Neural cell (in vitro differentiated cells): ENCODE data around the gene MPHOSPH8. TPM values are rescaled to one million over a fixed set of nuclear protein-coding genes. Genes with fewer than 3 reads are reported as not detected.

Experiments used
- H2AFZ ChIP-seq: fragments of 200-600, 300-800 bp; sonication (generic), shearing (Covaris generic); 2 replicates; pipeline ENCODE4 v1.6.0; 2014; ENCODE audit warnings: low read depth, mild to moderate bottlenecking, antibody characterized with exemption, low read length, moderate library complexity
- H3F3A ChIP-seq: fragments of 200-600 bp; shearing (Covaris generic); 2 replicates; pipeline ENCODE4 v1.6.1; 2016; ENCODE audit warnings: mild to moderate bottlenecking, moderate library complexity, mixed read lengths, antibody characterized with exemption, low read length; ENCODE audit not compliant: insufficient read depth, poor library complexity, severe bottlenecking
- H3K27ac ChIP-seq: fragments of 200-600, 300-800 bp; sonication (generic), shearing (Covaris generic); 2 replicates; pipeline ENCODE4 v1.5.1; 2014; ENCODE audit warnings: mild to moderate bottlenecking, low read length, moderate library complexity
- H3K27me3 ChIP-seq: fragments of 300-800, 200-600 bp; sonication (generic), shearing (Covaris generic); 2 replicates; pipeline ENCODE4 v1.6.0; 2014; ENCODE audit warnings: mild to moderate bottlenecking, low read depth, low read length, moderate library complexity; ENCODE audit not compliant: insufficient read depth
- H3K36me3 ChIP-seq: fragments of 300-800, 200-600 bp; sonication (generic), shearing (Covaris generic); 2 replicates; pipeline ENCODE4 v1.5.1; 2014; ENCODE audit warnings: mild to moderate bottlenecking, antibody characterized with exemption, low read length, moderate library complexity; ENCODE audit not compliant: insufficient read depth
- H3K4me2 ChIP-seq: fragments of 300-800, 200-600 bp; sonication (generic), shearing (Covaris generic); 2 replicates; pipeline ENCODE4 v1.6.0; 2014; ENCODE audit warnings: mild to moderate bottlenecking, low read length
- H3K4me3 ChIP-seq: fragments of 300-800, 200-600 bp; sonication (generic), shearing (Covaris generic); 2 replicates; pipeline ENCODE4 v1.5.1; 2014; ENCODE audit warnings: mild to moderate bottlenecking, low read length, moderate library complexity
- H3K79me2 ChIP-seq: fragments of 200-600 bp; shearing (Covaris generic); replicated peaks from 2 replicates; pipeline ENCODE4 v1.6.0; 2014; ENCODE audit warnings: mild to moderate bottlenecking, low read length, moderate library complexity; ENCODE audit not compliant: insufficient read depth
- H3K9ac ChIP-seq: fragments of 300-800, 200-600 bp; sonication (generic), shearing (Covaris generic); 2 replicates; pipeline ENCODE4 v1.6.1; 2016; ENCODE audit warnings: mild to moderate bottlenecking, low read length, mixed read lengths
- H3K9me2 ChIP-seq: fragments of 200-600 bp; shearing (Covaris generic); 2 replicates; pipeline ENCODE4 v1.6.1; 2016; ENCODE audit warnings: mild to moderate bottlenecking, low read length, mixed read lengths; ENCODE audit not compliant: insufficient read depth
- H3K9me3 ChIP-seq: fragments of 200-600, 300-800 bp; sonication (generic), shearing (Covaris generic); 2 replicates; pipeline ENCODE4 v1.6.1; 2016; ENCODE audit warnings: mild to moderate bottlenecking, mixed run types, low read length, moderate library complexity, mixed read lengths
- H4K20me1 ChIP-seq: fragments of 200-600 bp; shearing (Covaris generic); 2 replicates; pipeline ENCODE4 v1.6.1; 2016; ENCODE audit warnings: mild to moderate bottlenecking, mixed run types; ENCODE audit not compliant: insufficient read depth
- EP300 ChIP-seq: fragments of 450-650 bp; conservative IDR thresholded peaks from 2 replicates; pipeline ENCODE4 v1.6.1; 2014; ENCODE audit warnings: antibody characterized with exemption, mild to moderate bottlenecking, moderate library complexity; ENCODE audit not compliant: poor library complexity, severe bottlenecking
- EZH2 ChIP-seq: fragments of 200-600, 300-800 bp; shearing (Covaris generic), sonication (generic); IDR thresholded peaks from 2 replicates; pipeline ENCODE4 v1.6.1; 2014; ENCODE audit warnings: antibody characterized with exemption, low read length, borderline replicate concordance, mild to moderate bottlenecking; ENCODE audit not compliant: insufficient read depth, poor library complexity, severe bottlenecking
- MXI1 ChIP-seq: fragments of 450-650 bp; conservative IDR thresholded peaks from 2 replicates; pipeline ENCODE4 v1.6.1; 2014; ENCODE audit warnings: antibody characterized with exemption, mild to moderate bottlenecking; ENCODE audit not compliant: poor library complexity, severe bottlenecking
- POLR2AphosphoS5 ChIP-seq: IDR thresholded peaks from 2 replicates; pipeline ENCODE4 v1.6.1; 2012
- RAD21 ChIP-seq: fragments of 450-650 bp; conservative IDR thresholded peaks from 2 replicates; pipeline ENCODE4 v1.6.1; 2014; ENCODE audit warnings: antibody characterized with exemption, mild to moderate bottlenecking, moderate library complexity
- SMC3 ChIP-seq: fragments of 450-650 bp; conservative IDR thresholded peaks from 2 replicates; pipeline ENCODE4 v1.6.1; 2014; ENCODE audit warnings: antibody characterized with exemption, mild to moderate bottlenecking, moderate library complexity; ENCODE audit not compliant: poor library complexity
- TAF1 ChIP-seq: IDR thresholded peaks from 2 replicates; pipeline ENCODE4 v1.6.1; 2012; ENCODE audit warnings: low read depth
- polyA plus RNA-seq: library from polyadenylated mRNA; depleted of rRNA; stranded (reverse); fragments of >200 nt; gene quantifications from 2 replicates; pipeline ENCODE4 v1.2.3, GENCODE V29; 2014
- TF ChIP-seq, protein P1 (sequence below): IDR thresholded peaks from 2 replicates; pipeline ENCODE4 v1.6.1; 2012; ENCODE audit warnings: borderline replicate concordance
- TF ChIP-seq, protein P2 (sequence below): fragments of 450-650 bp; IDR thresholded peaks from 2 replicates; pipeline ENCODE4 v1.5.1; 2014; ENCODE audit warnings: antibody characterized with exemption, mild to moderate bottlenecking, moderate library complexity; ENCODE audit not compliant: poor library complexity, severe bottlenecking

Gene MPHOSPH8
- polyA plus RNA-seq, 1 donor from 2014 or later: 35.0 TPM

DNA sequence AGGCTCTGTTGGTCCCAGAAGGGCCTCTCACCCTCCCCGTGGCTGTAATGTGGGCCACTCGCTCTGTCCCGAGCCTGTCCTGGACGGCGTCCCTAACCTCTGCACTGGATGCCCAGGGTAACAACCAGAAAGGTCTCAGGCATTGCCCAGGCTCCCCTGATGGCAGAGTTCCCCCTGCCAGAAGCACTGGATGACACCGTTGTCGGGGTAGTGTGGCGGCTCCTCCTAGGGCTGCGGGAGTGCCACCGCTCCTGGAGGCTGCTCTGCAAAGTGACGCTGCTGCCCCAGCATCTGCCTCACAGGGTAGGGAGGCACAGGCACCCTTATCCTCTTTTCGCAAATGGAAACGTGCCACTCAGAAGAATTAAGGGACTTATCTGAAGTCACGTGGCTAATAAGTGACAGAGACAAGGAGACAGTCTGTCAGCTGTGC lies 32.0 kb downstream of the MPHOSPH8 start:
- Histone ChIP-seq H3K9me2 (no peaks in the 10 kb centered on the region), H3K79me2 (no peaks in the 10 kb centered on the region), H3K4me2 (no peak overlapping the region), H3F3A (no peaks in the 10 kb centered on the region), H3K4me3 (no peak overlapping the region), H2AFZ (no peak overlapping the region), H3K9ac (no peak overlapping the region), H3K27ac (no peak overlapping the region), H4K20me1 (no peaks in the 10 kb centered on the region), H3K36me3 (peaks cover 7% of the 10 kb centered on the region), H3K9me3 (no peaks in the 10 kb centered on the region), H3K27me3 (no peaks in the 10 kb centered on the region)
- no peak for TF ChIP-seq TAF1
- TF ChIP-seq, protein P1, sequence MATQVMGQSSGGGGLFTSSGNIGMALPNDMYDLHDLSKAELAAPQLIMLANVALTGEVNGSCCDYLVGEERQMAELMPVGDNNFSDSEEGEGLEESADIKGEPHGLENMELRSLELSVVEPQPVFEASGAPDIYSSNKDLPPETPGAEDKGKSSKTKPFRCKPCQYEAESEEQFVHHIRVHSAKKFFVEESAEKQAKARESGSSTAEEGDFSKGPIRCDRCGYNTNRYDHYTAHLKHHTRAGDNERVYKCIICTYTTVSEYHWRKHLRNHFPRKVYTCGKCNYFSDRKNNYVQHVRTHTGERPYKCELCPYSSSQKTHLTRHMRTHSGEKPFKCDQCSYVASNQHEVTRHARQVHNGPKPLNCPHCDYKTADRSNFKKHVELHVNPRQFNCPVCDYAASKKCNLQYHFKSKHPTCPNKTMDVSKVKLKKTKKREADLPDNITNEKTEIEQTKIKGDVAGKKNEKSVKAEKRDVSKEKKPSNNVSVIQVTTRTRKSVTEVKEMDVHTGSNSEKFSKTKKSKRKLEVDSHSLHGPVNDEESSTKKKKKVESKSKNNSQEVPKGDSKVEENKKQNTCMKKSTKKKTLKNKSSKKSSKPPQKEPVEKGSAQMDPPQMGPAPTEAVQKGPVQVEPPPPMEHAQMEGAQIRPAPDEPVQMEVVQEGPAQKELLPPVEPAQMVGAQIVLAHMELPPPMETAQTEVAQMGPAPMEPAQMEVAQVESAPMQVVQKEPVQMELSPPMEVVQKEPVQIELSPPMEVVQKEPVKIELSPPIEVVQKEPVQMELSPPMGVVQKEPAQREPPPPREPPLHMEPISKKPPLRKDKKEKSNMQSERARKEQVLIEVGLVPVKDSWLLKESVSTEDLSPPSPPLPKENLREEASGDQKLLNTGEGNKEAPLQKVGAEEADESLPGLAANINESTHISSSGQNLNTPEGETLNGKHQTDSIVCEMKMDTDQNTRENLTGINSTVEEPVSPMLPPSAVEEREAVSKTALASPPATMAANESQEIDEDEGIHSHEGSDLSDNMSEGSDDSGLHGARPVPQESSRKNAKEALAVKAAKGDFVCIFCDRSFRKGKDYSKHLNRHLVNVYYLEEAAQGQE: no peak
- TF ChIP-seq MXI1: no peak
- no peak for TF ChIP-seq SMC3
- TF ChIP-seq RAD21: no peak
- TF ChIP-seq POLR2AphosphoS5: no peak
- TF ChIP-seq EZH2: no peak
- TF ChIP-seq, protein P2, sequence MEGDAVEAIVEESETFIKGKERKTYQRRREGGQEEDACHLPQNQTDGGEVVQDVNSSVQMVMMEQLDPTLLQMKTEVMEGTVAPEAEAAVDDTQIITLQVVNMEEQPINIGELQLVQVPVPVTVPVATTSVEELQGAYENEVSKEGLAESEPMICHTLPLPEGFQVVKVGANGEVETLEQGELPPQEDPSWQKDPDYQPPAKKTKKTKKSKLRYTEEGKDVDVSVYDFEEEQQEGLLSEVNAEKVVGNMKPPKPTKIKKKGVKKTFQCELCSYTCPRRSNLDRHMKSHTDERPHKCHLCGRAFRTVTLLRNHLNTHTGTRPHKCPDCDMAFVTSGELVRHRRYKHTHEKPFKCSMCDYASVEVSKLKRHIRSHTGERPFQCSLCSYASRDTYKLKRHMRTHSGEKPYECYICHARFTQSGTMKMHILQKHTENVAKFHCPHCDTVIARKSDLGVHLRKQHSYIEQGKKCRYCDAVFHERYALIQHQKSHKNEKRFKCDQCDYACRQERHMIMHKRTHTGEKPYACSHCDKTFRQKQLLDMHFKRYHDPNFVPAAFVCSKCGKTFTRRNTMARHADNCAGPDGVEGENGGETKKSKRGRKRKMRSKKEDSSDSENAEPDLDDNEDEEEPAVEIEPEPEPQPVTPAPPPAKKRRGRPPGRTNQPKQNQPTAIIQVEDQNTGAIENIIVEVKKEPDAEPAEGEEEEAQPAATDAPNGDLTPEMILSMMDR: no peak
- no peak for TF ChIP-seq EP300

DNA sequence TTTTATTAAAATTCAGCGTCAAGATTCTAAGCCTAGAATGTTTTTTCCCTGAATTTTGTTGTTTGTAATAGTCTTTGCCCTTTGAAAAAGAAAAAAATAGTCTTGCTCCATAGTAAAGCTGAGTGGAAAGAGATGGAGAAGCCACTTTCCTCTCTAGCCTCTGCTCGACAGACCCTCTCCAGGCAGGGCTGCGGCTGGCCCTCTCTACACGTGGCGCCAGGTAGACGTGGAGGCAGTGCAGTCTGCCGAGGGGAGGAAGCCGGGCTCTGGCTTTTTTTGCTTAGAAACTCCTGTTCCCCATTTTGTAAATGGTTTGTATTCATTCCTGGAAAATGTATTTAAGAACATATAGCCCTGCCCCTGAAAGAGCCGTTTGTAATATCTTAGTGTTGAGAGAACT lies 35.3 kb downstream of the MPHOSPH8 start:
- no peak overlapping the region for H3K4me2 ChIP-seq
- no peak overlapping the region for H3K4me3 ChIP-seq
- no peaks in the 10 kb centered on the region for H3K36me3 ChIP-seq
- H3K27ac ChIP-seq: no peak overlapping the region
- no peaks in the 10 kb centered on the region for H3K9me2 ChIP-seq
- no peaks in the 10 kb centered on the region for H3F3A ChIP-seq
- H3K9me3 ChIP-seq: no peaks in the 10 kb centered on the region
- H3K9ac ChIP-seq: no peak overlapping the region
- TF ChIP-seq POLR2AphosphoS5 (no peak), TAF1 (no peak)
- H4K20me1 ChIP-seq: no peaks in the 10 kb centered on the region
- H3K27me3 ChIP-seq: no peaks in the 10 kb centered on the region
- H2AFZ ChIP-seq: no peak overlapping the region
- no peaks in the 10 kb centered on the region for H3K79me2 ChIP-seq

DNA sequence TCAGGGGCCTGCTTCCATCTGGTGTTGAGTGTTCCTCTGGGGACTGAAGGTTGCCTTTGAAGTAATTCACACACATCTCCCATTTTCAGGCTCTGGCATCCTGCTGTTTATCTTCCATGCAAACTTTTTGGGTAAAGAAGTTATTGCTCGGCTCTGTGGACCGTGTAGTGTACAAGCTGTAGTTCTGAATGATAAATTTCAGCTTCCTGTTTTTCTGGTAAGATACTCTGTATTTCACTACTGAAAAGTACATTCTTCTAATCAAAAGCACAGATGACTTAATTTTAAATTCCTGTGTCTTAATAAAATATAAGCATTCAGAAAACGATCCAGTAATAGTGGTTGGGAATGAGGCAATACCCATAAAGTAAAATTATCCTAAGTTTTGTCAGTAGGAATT lies 36.7 kb downstream of the MPHOSPH8 start:
- Histone ChIP-seq H3K4me2 (no peak overlapping the region), H3K9me3 (no peaks in the 10 kb centered on the region), H3K9ac (no peak overlapping the region), H3K27ac (no peak overlapping the region), H3K27me3 (no peaks in the 10 kb centered on the region), H3K79me2 (no peaks in the 10 kb centered on the region), H3K9me2 (no peaks in the 10 kb centered on the region), H2AFZ (no peak overlapping the region), H3K36me3 (peaks cover 7% of the 10 kb centered on the region), H4K20me1 (no peaks in the 10 kb centered on the region), H3K4me3 (no peak overlapping the region), H3F3A (no peaks in the 10 kb centered on the region)
- TF ChIP-seq POLR2AphosphoS5 (no peak), TAF1 (no peak), EZH2 (no peak), EP300 (no peak), SMC3 (no peak), RAD21 (no peak), MXI1 (no peak)
- TF ChIP-seq, protein P2: no peak
- TF ChIP-seq, protein P1: no peak
